ENCODE results near the gene CORIN.

GRCh38 chr4:47837908-47838294 is at the start of gene CORIN:
- TF ChIP-seq CTCF (conservative IDR thresholded peaks at IDR 0.05; ENCODE audit: low read length) = no peak
- TF ChIP-seq EZH2phosphoT487 (IDR thresholded peaks at IDR 0.05; ENCODE audit: borderline replicate concordance) = no peak

Measured in Loucy (cell line).